ENCODE data around the gene COPS3.

Gene COPS3

DNA sequence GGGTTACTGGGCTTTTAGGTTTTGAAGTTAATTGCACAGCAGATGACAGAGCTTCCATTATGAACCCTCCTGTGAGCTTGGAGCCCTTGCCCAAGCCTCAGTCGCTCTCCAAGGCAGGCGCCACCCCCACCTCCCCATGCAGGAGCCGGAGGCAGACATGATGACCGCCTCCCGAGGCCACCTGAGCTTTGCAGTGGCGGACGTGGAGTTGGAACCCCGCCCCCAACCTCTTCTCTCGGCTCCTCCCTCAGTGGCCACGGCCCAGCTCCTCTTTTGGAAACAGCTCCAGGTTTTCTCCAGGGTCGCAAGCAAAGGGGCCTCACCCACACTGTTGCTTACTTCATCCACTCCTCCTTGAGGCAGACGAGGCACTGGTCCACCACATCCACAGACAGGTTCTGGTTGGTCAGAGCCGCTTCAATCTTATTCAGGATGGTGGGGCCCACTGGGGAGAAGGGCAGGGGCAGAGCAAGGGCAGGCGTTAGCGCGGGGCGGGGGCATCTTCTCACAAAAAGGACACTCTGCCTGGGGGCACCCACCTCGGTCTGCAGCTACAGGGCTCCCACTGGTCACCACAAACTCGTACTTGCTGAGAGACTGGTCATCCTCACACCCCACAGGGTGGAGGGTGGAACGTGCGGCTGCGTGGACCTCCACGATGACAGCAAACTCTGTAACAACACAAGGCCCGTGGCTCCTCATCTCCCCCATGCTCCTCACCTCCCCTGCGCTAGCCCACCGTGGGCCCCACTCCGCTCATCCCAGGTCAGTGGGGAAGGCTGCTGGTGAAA is 66.2 kb downstream of the COPS3 start:
- no peak for DNase-seq

DNA sequence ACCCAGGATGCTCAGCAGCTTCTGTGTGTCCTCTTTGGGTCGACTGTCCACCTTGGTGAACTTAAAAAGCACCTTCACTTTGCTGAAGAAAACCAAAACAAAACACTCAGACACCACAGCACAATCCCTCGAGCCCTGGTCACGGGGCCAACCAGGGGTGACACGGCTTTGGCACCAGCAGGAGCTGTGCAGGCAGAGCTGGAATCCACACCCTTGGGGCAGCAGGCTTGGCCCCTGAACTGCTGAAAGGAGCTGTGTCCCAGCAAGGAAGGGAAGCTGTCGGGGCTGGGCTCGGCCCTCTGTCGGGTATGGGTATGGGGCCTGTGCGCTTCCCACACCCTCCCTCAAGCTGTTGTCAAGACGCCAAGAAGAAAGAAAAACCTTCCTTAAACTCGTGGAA is 67.3 kb downstream of the COPS3 start:
- DNase-seq: no peak

DNA sequence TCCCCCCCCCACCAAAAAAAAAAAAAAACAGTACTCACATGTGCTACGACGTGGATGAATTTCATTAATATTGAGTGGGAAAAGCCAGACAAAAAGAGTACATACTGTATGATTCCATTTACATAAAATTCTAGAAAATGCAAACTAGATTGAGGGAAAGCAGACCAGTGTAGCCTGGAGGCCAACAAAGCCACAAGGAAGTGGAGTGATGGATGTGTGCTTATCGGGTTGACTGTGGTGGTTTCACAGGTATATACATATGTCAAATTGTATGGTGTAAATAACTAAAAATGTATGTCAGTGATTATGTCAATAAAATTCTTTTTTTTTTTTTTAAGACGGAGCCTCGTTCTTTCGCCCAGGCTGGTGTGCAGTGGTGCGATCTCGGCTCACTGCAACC is 73.0 kb downstream of the COPS3 start:
- no peak for DNase-seq

DNA sequence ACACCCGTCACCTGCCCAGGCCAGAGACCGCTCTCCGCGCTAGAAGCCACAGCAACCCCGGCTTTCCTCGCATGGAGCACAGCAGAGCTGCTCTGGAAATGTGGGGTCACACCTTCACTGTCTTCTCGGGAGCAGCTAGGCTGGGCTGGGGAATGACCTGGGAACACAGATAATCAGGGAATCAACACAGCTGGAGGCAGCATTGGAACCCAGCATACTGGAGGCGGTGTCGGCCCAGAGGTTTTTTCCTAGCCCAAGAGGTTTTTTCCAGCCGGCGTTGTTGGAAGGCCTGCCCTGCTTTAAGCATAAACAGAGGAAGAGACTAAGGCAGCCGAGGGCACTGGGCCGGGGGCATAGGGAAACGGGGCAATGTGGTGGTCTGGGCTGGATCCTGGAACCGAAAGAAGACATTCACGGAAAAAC is 74.1 kb downstream of the COPS3 start:
- no peak for DNase-seq

DNA sequence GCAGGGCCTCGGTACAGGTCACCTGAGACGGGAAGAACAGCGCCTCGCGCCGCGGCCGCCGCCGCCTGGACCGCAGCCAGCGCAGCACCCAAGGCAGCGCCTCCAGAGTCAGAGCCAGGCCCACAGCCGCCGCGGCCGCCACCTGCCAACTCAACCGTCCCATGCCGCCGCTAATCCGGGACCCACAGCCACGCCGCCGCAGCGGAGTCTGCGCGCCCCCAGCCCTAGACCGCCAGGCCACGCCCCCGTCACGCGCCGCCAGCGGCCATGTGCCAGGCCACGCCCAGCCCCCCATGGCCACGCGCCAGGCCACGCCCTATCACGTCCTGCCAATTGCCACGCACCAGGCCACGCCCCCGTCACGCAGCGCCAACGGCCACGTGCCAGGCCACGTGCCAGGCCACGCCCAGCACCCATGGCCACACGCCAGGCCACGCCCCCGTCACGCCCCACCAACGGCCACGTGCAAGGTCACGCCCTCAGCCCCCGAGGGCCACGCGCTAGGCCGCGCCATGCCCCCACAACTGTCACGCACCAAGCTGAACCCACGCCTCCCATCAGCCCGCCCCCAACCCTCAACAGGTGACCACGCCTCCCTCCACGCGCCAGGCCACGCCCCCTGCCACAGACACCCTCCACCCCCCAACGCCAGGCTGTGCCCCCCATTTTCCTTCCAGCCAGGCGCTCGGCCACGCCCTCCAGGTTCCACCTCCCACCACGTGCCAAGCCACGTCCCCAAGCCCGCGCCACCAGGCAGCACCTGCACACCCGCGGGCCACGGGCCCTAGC is 74.7 kb downstream of the COPS3 start, which contains the start of gene PLD6:
PLD6 (minus strand) TSS at position 210 of the 789 bp plus-strand sequence; CDS start at position 163, 47 bp downstream.
- peak; percentile 82 for DNase-seq

DNA sequence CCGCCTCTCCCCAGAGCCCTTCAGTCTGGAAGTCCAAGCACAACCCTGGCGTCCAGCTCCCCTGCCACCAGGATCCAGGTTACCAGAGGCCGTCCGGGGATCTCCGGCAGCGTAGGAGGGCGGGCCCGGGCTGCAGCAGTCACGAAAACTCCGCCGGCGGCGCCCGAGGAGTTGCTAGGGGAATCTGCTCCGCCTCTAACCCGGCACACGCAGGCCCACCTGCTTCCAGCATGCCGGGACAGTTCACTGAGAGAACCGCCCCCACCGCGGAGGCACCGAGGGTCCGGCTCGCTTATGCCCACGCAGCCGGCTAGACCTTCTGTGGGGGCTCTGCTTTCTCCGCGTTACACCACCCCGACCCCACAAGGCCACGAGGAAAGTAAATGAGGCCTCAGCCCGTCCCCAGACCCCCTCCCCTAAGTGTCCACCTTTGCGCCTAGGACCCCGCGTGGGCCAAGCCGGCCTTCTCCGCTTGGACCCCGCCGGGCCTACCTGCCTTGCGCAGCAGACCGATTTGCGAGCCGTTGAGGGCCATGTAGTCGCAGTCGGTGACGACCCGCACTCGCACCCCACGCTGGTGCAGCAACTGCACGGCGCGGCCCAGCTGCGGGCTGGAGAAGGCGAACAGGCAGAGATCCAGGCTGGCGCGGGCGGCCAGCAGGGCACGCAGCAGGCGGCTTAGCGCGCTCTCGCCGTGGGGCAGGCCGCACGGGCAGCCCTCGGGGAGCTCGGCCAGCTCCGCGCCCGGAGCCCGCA is 75.5 kb downstream of the COPS3 start:
- peak; percentile 10 for DNase-seq

DNA sequence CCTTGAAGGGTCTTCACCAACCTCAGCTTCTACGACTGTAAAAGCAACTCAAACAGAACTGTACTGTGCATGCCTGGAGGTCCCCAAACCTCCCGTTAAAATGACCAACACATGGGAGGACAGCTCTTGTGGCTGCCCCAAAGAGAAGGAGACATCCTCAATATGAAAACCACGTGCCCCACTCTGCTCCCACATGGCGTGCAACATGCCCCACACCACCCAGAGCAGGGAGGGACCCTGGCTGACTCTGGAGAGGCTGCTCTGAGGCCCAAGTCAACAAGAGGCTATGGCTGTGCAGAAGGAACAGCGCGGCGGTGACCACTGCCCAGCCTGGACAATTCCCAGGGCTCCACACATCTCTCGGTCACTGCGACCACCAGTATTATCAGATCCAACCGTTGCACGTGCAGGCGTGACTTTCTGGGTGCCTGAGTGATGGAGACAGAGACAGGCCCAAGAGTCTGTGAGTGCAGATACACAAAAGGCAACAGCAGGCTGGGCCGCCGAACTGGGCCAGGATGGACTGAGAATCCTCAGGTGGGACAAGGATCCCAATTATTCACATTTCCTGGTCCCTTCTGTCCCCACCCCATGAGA is 76.3 kb downstream of the COPS3 start:
- DNase-seq: no peak

DNA sequence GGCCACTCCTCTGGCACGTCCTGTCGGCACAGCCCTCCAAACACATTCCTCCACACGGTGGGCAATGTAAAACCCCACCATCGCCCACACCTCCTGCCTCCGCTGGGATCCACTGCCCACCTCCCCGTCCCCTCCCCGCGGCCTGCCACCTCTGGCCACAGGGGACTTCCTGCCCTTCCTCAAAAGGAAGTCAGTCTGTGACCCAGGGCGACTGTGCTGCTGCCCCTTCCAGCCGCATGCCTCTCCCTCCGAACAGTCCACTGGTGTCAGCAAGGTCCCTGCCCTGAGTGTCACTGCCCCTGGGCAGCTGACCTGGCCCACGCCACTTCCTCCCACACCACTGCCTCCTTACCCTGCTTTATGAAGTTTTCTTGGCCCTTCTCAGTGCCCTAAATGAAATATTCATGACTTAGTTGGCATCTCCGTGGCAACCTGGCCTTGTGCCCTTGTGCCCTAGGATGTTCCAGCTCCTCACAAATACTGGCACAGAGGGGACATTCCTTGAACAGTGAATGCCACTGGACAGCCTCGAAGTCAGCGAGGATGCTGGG is 76.9 kb downstream of the COPS3 start:
- no peak for DNase-seq

DNA sequence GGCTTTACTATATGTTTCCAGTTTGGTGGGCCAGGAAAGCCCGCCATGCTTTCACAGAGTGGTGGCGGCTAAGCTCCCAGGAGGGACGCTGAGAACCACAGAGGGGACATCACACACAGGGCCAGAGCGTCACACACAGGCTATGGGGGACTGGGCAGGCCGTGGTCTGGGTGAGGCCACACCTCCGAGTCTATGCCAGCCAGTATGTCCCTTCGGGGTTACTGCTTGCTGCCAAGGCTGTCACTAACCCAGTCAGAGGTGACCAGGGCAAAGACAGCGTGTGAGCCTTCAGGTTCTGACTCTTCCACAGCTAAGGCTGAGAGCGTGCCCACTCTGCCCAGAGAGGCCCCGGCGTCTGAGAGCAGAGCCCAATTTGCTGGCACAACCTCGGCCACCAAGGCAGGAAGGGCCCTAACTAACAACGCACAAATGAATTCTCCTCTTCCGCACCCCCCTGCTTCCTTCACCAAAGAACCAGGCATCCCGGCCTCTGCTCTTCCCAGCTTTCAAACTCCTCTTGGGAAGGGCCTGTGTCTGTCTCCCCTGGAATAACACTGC is 77.8 kb downstream of the COPS3 start:
- DNase-seq: no peak

DNA sequence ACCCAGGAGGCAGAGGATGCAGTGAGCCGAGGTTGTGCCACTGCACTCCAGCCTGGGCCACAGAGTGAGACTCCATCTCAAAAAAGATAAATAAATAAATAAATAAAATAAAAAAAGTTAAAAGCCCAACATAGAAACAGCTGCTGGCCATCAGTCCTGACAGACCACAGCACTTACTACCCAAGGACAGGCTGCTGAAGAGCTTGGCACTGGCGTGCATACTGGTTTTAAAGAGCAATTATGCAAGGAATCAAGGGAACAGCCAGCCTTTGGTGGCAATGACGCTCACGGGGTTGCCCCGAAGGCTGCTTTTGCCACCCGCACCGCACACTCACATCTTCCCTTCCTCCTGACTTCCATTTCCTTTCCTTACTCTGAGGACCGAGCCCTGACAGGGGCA is 79.1 kb downstream of the COPS3 start:
- DNase-seq: no peak

DNA sequence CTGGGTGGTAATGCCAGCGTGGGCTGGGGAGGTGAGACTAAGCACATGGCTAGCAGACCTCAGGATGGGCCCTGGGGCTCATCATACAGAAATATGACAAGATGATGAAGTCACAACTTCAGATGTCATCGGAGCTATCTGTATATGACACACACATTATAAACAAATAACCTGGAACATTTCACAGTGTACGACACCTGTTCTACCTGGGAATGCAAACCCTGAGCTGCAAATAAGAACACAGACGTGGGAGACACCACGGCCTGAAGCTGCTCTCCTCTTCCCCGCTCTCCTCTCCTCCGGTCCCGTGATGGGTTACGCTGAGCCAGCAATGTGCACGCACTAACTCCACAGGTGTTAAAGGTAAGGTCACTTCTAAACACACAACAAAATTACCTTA is 79.8 kb downstream of the COPS3 start:
- DNase-seq: no peak

DNA sequence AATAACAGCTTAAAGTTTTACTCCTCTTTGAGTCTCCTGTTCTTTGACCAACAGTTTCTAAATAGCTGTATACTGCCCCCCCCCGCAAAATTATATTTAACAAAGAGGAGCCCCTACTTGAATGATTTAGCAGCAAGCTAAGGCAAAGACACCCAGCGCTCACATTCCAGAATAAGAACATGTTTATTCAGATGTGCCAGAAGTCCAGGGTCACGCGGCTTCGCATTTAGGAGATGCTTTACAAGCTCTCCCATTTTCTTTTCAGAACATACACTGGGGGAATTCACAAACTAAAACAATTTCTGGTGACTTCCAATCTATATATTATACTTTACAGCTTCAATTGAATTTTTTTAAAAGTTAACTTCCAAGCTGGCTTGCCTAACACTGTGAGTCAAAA is 80.2 kb downstream of the COPS3 start:
- DNase-seq: no peak

DNA sequence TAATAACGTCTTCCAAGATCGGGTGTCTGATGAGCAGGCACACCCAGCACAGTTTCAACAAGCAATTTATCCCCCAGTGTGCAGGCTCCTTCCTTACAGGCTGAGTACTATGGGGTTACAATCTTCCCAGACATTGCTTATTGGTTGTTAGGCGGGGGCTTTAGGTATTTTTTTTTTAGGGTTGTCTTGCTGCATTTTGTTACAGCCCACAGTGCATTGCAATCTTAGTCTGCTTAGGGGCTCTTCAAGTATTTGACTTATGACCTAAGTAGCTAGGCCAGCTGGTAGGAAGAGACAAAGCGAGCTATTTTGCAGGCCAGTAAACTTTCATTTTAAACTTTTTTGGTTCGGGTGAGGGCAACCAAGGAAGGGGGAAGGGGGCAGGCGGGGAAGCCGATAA is 80.7 kb downstream of the COPS3 start:
- DNase-seq: no peak

DNA sequence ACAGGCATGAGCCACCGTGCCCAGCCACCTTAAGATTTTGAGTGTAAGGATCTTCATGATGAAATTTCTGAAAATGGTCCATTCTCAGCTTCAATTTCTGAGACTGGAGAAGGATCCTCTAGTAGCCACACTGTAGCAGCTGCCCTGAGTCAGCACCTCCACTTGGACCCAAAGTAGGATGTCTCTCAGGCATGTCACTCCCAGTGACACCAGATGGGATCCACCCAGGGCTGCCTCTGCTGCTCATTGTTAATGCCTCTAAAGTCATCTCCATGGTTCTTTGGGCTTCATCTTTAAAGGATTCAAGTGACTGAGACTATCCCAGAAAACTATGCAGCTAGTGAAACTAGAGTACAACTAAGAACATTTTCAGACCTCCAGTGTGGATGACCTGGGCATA is 82.8 kb downstream of the COPS3 start:
- no peak for DNase-seq

DNA sequence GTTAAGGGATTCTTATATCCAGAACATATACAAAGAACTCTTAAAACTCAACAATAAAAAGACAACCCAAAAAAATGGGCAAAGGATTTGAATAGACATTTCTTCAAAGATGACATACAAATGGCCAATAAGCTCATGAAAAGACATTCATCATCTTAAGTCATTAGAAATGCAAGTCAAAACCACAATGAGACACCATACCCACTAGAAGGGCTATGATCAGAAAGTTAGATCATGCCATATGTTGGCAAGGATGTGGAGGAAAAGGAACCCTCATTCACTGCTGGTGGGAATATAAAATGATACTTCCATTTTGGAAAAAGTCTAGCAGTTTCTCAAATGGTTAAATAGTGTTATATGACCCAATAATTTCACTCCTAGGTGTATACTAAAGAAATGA is 84.3 kb downstream of the COPS3 start:
- DNase-seq: no peak
